ENCODE measurements around the gene EFCAB13. TPM values are rescaled to one million over a fixed set of nuclear protein-coding genes. Genes with fewer than 3 reads are reported as not detected.

The EFCAB13 gene
- total RNA-seq, 1 donor from 2014 or later, result 2.7 TPM

- no peak overlapping the region for H3K4me3 ChIP-seq
- TF ChIP-seq, protein P1, sequence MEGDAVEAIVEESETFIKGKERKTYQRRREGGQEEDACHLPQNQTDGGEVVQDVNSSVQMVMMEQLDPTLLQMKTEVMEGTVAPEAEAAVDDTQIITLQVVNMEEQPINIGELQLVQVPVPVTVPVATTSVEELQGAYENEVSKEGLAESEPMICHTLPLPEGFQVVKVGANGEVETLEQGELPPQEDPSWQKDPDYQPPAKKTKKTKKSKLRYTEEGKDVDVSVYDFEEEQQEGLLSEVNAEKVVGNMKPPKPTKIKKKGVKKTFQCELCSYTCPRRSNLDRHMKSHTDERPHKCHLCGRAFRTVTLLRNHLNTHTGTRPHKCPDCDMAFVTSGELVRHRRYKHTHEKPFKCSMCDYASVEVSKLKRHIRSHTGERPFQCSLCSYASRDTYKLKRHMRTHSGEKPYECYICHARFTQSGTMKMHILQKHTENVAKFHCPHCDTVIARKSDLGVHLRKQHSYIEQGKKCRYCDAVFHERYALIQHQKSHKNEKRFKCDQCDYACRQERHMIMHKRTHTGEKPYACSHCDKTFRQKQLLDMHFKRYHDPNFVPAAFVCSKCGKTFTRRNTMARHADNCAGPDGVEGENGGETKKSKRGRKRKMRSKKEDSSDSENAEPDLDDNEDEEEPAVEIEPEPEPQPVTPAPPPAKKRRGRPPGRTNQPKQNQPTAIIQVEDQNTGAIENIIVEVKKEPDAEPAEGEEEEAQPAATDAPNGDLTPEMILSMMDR (IDR thresholded peaks at IDR 0.05), result no peak
- TF ChIP-seq EZH2phosphoT487 (IDR thresholded peaks at IDR 0.05) (no peak), EZH2 (IDR thresholded peaks at IDR 0.05) (no peak)
- H3K36me3 ChIP-seq, result no peaks in the 10 kb centered on the region
- H3K27me3 ChIP-seq, result no peaks in the 10 kb centered on the region
- no peaks in the 10 kb centered on the region for H4K20me1 ChIP-seq (ENCODE audit: low read depth)
- no peaks in the 10 kb centered on the region for H3K9me3 Mint-ChIP-seq
- H3K79me2 ChIP-seq (ENCODE audit: low read depth), result no peaks in the 10 kb centered on the region
- H3K36me3 Mint-ChIP-seq, result no peaks in the 10 kb centered on the region
- H3K27ac Mint-ChIP-seq, result no peak overlapping the region
- H3K4me3 Mint-ChIP-seq, result no peak overlapping the region
- no peak overlapping the region for H3K4me2 ChIP-seq
- H3K4me1 ChIP-seq, result no peaks in the 10 kb centered on the region
- no peaks in the 10 kb centered on the region for H3K4me1 Mint-ChIP-seq
- no peaks in the 10 kb centered on the region for H3F3A ChIP-seq (ENCODE audit: low read depth)
- no peaks in the 10 kb centered on the region for H3K9me3 ChIP-seq (ENCODE audit: low read depth)
- no peaks in the 10 kb centered on the region for H3K27me3 Mint-ChIP-seq (ENCODE audit: insufficient read depth, low read depth)
- H3K9ac ChIP-seq, result no peak overlapping the region
- no peak overlapping the region for H3K27ac ChIP-seq
- DNase-seq (ENCODE audit: low spot score), result no peak
- H2AFZ ChIP-seq (replicated peaks), result no peak overlapping the region
Observed at GRCh38 chr17:47404006-47404405, 80.3 kb downstream of the EFCAB13 start.

DNA sequence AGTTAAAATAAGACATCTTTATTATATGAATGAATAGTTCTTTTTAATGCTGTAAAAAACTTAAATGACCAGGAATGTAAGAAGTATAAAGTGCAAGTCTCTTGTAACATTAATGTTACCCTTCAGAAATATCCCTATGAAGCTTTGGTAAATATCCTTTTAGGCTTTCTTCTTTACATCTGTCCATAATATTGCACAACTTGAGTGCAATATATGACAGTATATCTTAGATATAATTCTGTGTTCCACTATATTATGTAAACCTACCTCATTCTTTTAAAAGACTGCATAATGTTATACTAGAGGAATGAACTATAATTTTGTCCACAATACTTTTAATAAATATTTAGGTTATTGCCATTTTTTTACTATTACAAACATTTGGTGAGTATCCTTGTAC lies 81.1 kb downstream of the EFCAB13 start:
- Mint-ChIP-seq H3K27me3 (ENCODE audit: insufficient read depth, low read depth) (no peaks in the 10 kb centered on the region), H3K27ac (no peak overlapping the region), H3K36me3 (no peaks in the 10 kb centered on the region), H3K4me1 (no peaks in the 10 kb centered on the region), H3K4me3 (no peak overlapping the region), H3K9me3 (no peaks in the 10 kb centered on the region)
- Histone ChIP-seq H3K4me1 (no peaks in the 10 kb centered on the region), H3K9ac (no peak overlapping the region), H4K20me1 (ENCODE audit: low read depth) (no peaks in the 10 kb centered on the region), H3K36me3 (no peaks in the 10 kb centered on the region), H3K9me3 (ENCODE audit: low read depth) (no peaks in the 10 kb centered on the region), H3K27ac (no peak overlapping the region), H3K4me2 (no peak overlapping the region), H2AFZ (replicated peaks) (no peak overlapping the region), H3K4me3 (no peak overlapping the region), H3K79me2 (ENCODE audit: low read depth) (no peaks in the 10 kb centered on the region), H3K27me3 (no peaks in the 10 kb centered on the region), H3F3A (ENCODE audit: low read depth) (no peaks in the 10 kb centered on the region)
- DNase-seq (ENCODE audit: low spot score), result no peak
- TF ChIP-seq, protein P1 (IDR thresholded peaks at IDR 0.05), result no peak
- TF ChIP-seq EZH2phosphoT487 (IDR thresholded peaks at IDR 0.05) (no peak), EZH2 (IDR thresholded peaks at IDR 0.05) (no peak)

- Histone ChIP-seq H4K20me1 (ENCODE audit: low read depth) (no peaks in the 10 kb centered on the region), H3K36me3 (no peaks in the 10 kb centered on the region), H3F3A (ENCODE audit: low read depth) (no peaks in the 10 kb centered on the region), H3K4me1 (peaks cover 7% of the 10 kb centered on the region), H3K4me2 (no peak overlapping the region), H3K9ac (no peak overlapping the region), H2AFZ (replicated peaks) (no peak overlapping the region), H3K27me3 (no peaks in the 10 kb centered on the region), H3K4me3 (no peak overlapping the region), H3K9me3 (ENCODE audit: low read depth) (no peaks in the 10 kb centered on the region), H3K79me2 (ENCODE audit: low read depth) (no peaks in the 10 kb centered on the region), H3K27ac (no peak overlapping the region)
- H3K27me3 Mint-ChIP-seq (ENCODE audit: insufficient read depth, low read depth), result no peaks in the 10 kb centered on the region
- H3K4me1 Mint-ChIP-seq, result peaks cover 26% of the 10 kb centered on the region
- no peak for TF ChIP-seq EZH2phosphoT487 (IDR thresholded peaks at IDR 0.05)
- TF ChIP-seq EZH2 (IDR thresholded peaks at IDR 0.05), result no peak
- TF ChIP-seq, protein P1 (IDR thresholded peaks at IDR 0.05), result no peak
- H3K27ac Mint-ChIP-seq, result no peak overlapping the region
- peaks cover 3% of the 10 kb centered on the region for H3K36me3 Mint-ChIP-seq
- no peak for DNase-seq (ENCODE audit: low spot score)
- H3K4me3 Mint-ChIP-seq, result no peak overlapping the region
- no peaks in the 10 kb centered on the region for H3K9me3 Mint-ChIP-seq
Observed at GRCh38 chr17:47413872-47414271, 90.1 kb downstream of the EFCAB13 start.

Measured in neural progenitor cell (in vitro differentiated cells).